Measurements from ENCODE around the gene KIAA1328. TPM values are rescaled to one million over a fixed set of nuclear protein-coding genes. Genes with fewer than 3 reads are reported as not detected.

KIAA1328 gene
- total and polyA plus RNA-seq, 9 of the 15 experiments (the other 6 are each of a cell fraction or from before 2014, with no cell fraction given) = 4.0 to 8.6 (median 7.4) TPM

DNA sequence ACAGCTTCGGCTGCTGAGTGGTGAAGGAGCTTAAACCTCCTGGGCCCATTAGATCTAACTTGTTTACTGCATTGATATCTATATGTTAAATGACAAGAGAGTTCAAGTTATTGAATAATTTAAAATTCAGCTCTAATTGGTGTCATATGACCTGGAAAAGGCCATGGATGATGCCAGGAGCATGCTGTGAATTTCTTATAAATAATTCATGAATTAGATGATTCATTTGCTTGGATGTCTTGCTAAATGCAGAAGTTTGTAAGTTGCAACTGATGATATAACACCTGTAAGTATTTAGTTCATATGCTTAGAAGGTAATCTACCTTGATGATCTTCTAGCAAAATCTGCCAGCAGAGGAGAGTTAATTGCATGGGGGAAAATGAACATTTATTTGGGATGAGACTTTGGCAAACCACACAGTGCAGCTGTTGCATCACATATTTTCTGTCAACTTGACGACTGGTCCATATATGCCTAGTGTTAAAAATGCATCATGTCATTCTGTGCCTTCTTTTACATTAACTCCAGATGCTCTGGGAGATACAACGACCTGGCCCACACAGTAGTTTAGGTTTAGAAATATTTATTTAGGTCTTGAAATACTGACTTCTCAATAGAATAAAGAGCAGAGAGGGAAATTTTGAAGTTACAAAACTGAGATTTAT lies 226.3 kb downstream of the KIAA1328 start:
- intact Hi-C loops (cut with micrococcal nuclease) = no loop called here
- DNase-seq (ENCODE audit: extremely low read depth in 1 of 4, low spot score in 3 of 4) (no peak), FAIRE-seq (no peak), ATAC-seq (no peak)
- WGBS (ENCODE audit: insufficient coverage, low coverage, missing lambda C conversion rate) = 1% methylated on average over 3 of the region's 3 CpGs
- CTCF ChIA-PET (ENCODE audit: low intra/inter-chr PET ratio) = no interaction called here
- Histone ChIP-seq H3K27ac (ENCODE audit: extremely low read depth, low read depth, low read length) (no peak overlapping the region), H3K36me3 (ENCODE audit: control insufficient read depth, insufficient read depth, low read length) (no peaks in the 10 kb centered on the region), H3K4me1 (replicated peaks in 1 of 2; ENCODE audit: control insufficient read depth in 2 of 2, insufficient read depth in 2 of 2, low read length in 2 of 2) (no peaks in the 10 kb centered on the region), H3K27me3 (ENCODE audit: control insufficient read depth in 2 of 2, insufficient read depth in 2 of 2, low read length in 2 of 2) (no peaks in the 10 kb centered on the region), H3K4me3 (no peak overlapping the region), H4K20me1 (replicated peaks; ENCODE audit: control insufficient read depth, insufficient read depth, low read length) (no peaks in the 10 kb centered on the region), H3K79me2 (ENCODE audit: control insufficient read depth, insufficient read depth, low read length) (no peaks in the 10 kb centered on the region), H2AFZ (ENCODE audit: low read depth, low read length) (no peak overlapping the region), H3K9ac (ENCODE audit: insufficient read depth in 1 of 2, low read depth in 2 of 2, low read length in 2 of 2) (no peak overlapping the region), H3K9me3 (replicated peaks; ENCODE audit: control insufficient read depth, insufficient read depth, low read depth, low read length) (no peaks in the 10 kb centered on the region), H3K4me2 (ENCODE audit: insufficient read depth, low read length) (no peak overlapping the region), H3K9me1 (ENCODE audit: control insufficient read depth, insufficient read depth, low read length) (no peaks in the 10 kb centered on the region)
- no TSS peak for BruUV-seq (replicated peaks)
- in situ Hi-C loops (cut with MboI) = no loop called here
- POLR2A ChIA-PET = no interaction called here
- TF ChIP-seq TCF3 (CRISPR knock-in tag; IDR thresholded peaks at IDR 0.05) (no peak), ZNF589 (CRISPR knock-in tag; IDR thresholded peaks at IDR 0.05; ENCODE audit: low read depth) (no peak), ZBTB33 (CRISPR knock-in tag; IDR thresholded peaks at IDR 0.05) (no peak), DEAF1 (CRISPR knock-in tag; IDR thresholded peaks at IDR 0.05) (no peak), NFE2L1 (tag; IDR thresholded peaks at IDR 0.05; ENCODE audit: borderline replicate concordance, low read depth) (no peak), ZBED1 (IDR thresholded peaks at IDR 0.05) (no peak), TGIF2 (CRISPR knock-in tag; IDR thresholded peaks at IDR 0.05) (no peak), NR4A1 (CRISPR knock-in tag; IDR thresholded peaks at IDR 0.05) (no peak), NR4A1 (tag; IDR thresholded peaks at IDR 0.05) (no peak), KDM2B (CRISPR knock-in tag; IDR thresholded peaks at IDR 0.05) (no peak), RCOR1 (IDR thresholded peaks at IDR 0.05; ENCODE audit: borderline replicate concordance in 1 of 2, low read depth in 2 of 2, low read length in 2 of 2) (no peak), ADNP (tag; IDR thresholded peaks at IDR 0.05) (no peak), ZNF780A (CRISPR knock-in tag; IDR thresholded peaks at IDR 0.05) (no peak)
- TF ChIP-seq, protein P1, sequence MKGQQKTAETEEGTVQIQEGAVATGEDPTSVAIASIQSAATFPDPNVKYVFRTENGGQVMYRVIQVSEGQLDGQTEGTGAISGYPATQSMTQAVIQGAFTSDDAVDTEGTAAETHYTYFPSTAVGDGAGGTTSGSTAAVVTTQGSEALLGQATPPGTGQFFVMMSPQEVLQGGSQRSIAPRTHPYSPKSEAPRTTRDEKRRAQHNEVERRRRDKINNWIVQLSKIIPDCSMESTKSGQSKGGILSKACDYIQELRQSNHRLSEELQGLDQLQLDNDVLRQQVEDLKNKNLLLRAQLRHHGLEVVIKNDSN (CRISPR knock-in tag; IDR thresholded peaks at IDR 0.05) = no peak

All from K562 (cell line).